HG02840 (cell line): ENCODE measurements around the gene ANKMY1.
"Not testable (repeated sequence)": the region's sequence is repeated elsewhere in the genome, so short reads cannot be mapped to it uniquely, and the experiment has no call there.

Source experiments
- ATAC-seq: cut with Tn5 transposase; IDR thresholded peaks from one replicate; pipeline ENCODE4 v1.9.1; 2021; ENCODE audit warnings: mild to moderate bottlenecking, moderate library complexity, moderate number of reproducible peaks; ENCODE audit not compliant: unreplicated experiment, low FRiP score

ANKMY1 gene

GRCh38 chr2:240557101-240557751 is 562 bp downstream of the ANKMY1 start:
- no peak for ATAC-seq

GRCh38 chr2:240556553-240557100 is 1.2 kb downstream of the ANKMY1 start:
- ATAC-seq = no peak

- ATAC-seq = no peak
Measured at GRCh38 chr2:240555541-240556250, 2.1 kb downstream of the ANKMY1 start.

GRCh38 chr2:240554767-240555493 is 2.9 kb downstream of the ANKMY1 start:
- ATAC-seq = no peak

- ATAC-seq = no peak
Measured at GRCh38 chr2:240553956-240554480, 3.8 kb downstream of the ANKMY1 start.

GRCh38 chr2:240551811-240552210 is 6.0 kb downstream of the ANKMY1 start:
- no peak for ATAC-seq

GRCh38 chr2:240551288-240551687 is 6.5 kb downstream of the ANKMY1 start:
- no peak for ATAC-seq

- no peak for ATAC-seq
Measured at GRCh38 chr2:240539906-240540305, 17.9 kb downstream of the ANKMY1 start.

GRCh38 chr2:240539101-240539500 is 18.7 kb downstream of the ANKMY1 start:
- not testable (repeated sequence) for ATAC-seq

- no peak for ATAC-seq
Measured at GRCh38 chr2:240538031-240538780, 19.6 kb downstream of the ANKMY1 start.

GRCh38 chr2:240532031-240532775 is 25.6 kb downstream of the ANKMY1 start:
- no peak for ATAC-seq

- ATAC-seq = no peak
Measured at GRCh38 chr2:240531038-240531437, 26.8 kb downstream of the ANKMY1 start.

- no peak for ATAC-seq
Measured at GRCh38 chr2:240530181-240530580, 27.6 kb downstream of the ANKMY1 start.

- no peak for ATAC-seq
Measured at GRCh38 chr2:240529344-240529999, 28.3 kb downstream of the ANKMY1 start.

GRCh38 chr2:240528406-240529040 is 29.3 kb downstream of the ANKMY1 start:
- no peak for ATAC-seq

GRCh38 chr2:240527153-240527750 is 30.5 kb downstream of the ANKMY1 start:
- no peak for ATAC-seq

- ATAC-seq = no peak
Measured at GRCh38 chr2:240526521-240526920, 31.3 kb downstream of the ANKMY1 start.

GRCh38 chr2:240525802-240526201 is 32.0 kb downstream of the ANKMY1 start:
- ATAC-seq = no peak
